Activated CD4-positive, alpha-beta T cell treated with anti-CD3 and anti-CD28 coated beads, Interleukin-2, amount 50 U/mL, for 1 hour (primary cell): ENCODE measurements around the gene TCTN2.

Source experiments
- DNase-seq: peaks from one replicate; pipeline ENCODE4 v3.0.0-alpha.2; 2020

Gene TCTN2

DNA sequence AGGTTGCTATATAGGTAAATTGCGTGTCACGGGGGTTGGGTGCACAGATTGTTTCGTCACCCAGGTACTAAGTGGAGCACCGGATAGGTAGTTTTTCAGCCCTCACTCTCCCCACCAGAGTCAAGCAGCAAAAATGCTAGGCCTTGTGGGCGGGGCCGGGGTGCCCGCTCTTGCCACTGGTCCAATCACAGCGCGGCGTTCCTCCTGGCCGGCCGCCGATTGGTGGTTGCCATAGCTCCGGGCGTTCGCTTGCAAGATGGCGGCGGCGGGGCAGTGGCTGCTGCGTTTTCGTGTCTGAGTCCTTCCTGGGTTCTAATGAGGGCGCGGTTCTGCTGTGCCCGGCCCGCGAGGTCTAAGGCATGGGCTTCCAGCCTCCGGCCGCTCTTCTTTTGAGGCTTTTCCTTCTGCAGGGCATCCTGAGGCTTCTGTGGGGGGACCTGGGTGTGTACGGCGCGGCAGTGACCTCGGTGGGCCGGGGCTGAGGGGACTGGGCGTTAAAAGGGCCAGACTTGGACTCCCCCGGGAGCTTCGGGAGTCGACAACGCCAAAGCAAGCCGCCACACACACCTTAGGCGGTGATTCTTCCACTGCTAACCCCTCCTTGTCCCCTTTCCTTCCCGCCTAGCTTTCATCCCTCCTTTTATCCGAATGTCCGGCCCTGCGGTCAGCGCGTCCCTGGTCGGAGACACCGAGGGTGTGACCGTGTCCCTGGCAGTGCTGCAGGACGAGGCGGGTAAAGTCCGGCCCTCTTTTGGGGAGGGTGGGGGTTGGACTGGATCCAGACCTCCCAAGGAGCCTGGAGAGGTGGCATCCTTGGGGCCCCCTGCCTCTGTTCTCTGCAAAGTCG is at the start of gene TCTN2:
Gene TCTN2, plus strand, starts transcription at position 232 of the 847 bp plus-strand sequence. Its CDS starts 128 bp downstream, at position 360.
- peak; percentile 93 for DNase-seq

- no peak for DNase-seq
Observed at GRCh38 chr12:123621619-123622530, 49.0 kb upstream of the TCTN2 start.

GRCh38 chr12:123633379-123634141 is 37.4 kb upstream of the TCTN2 start, which contains the start of the genes EIF2B1 and GTF2H3:
TSS of gene EIF2B1 (minus strand) at chr12:123633686. CDS start at chr12:123633557, 129 bp downstream.
TSS of gene GTF2H3 (plus strand) at chr12:123633829. CDS start at chr12:123633860, 31 bp downstream.
- DNase-seq = peak; percentile 95

- no peak for DNase-seq
Observed at GRCh38 chr12:123634142-123634561, 36.8 kb upstream of the TCTN2 start.

DNA sequence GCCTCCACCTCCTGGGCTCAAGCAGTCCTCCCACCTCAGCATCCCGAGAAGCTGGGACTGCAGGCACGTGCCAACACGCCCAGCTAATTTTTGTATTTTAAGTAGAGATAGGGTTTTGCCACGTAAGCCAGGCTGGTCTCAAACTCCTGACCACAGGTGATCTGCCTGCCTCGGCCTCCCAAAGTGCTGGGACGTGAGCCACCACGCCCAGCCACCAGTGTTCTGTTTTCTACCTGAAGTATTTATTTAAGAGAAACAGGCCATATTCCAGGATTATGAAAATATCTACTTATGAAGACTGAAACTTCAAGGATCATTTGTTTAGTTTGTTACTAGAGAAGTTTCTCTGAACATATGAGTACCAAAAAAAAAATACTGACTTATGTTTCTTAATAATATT is 27.0 kb upstream of the TCTN2 start:
- DNase-seq = no peak

DNA sequence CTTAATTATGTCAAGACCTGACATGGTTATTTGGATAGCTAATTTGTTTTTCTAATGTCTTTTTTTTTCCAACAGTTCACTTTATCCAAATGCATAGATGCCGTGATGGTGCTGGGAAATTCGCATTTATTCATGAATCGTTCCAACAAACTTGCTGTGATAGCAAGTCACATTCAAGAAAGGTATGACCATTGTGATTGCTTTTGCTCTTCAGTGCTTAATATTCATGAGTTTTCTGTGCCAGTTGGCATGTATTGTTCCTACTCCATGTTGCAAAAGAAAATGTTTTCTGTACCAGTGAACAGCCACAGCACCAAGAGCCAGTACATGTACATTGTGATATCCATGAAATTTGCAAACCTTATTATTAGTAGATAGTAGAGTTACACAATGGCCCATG is 25.5 kb upstream of the TCTN2 start:
- no peak for DNase-seq

GRCh38 chr12:123645878-123646277 is 25.0 kb upstream of the TCTN2 start:
- DNase-seq = no peak

- no peak for DNase-seq
Observed at GRCh38 chr12:123648401-123648800, 22.5 kb upstream of the TCTN2 start.

DNA sequence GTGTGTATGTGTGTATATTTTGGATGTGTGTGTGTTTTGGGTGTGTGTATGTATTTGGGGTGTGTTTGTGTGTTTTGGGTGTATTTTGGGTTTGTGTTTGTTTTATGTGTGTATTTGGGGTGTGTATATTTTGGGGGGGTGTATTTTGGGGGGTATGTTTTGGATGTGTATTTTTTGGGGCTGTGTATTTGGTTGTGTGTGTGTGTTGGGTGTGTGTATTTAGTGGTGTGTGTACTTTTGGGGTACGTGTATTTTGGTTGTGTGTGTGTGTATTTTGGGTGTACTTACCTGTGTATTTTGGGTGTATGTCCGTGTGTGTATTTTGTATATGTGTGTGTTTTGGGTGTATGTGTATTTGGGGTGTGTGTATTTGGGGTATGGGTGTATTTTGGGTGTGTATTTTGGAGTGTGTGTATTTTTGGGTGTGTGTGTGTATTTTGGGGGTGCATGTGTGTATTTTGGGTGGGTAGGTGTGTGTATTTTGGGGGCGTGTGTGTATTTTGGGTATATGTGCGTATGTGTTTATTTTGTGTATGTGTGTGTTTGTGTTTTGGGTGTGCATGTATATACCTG is 16.7 kb upstream of the TCTN2 start:
- DNase-seq = no peak

GRCh38 chr12:123655420-123655819 is 15.5 kb upstream of the TCTN2 start:
- no peak for DNase-seq

- no peak for DNase-seq
Observed at GRCh38 chr12:123656392-123656791, 14.5 kb upstream of the TCTN2 start.

- DNase-seq = no peak
Observed at GRCh38 chr12:123657211-123657610, 13.7 kb upstream of the TCTN2 start.

DNA sequence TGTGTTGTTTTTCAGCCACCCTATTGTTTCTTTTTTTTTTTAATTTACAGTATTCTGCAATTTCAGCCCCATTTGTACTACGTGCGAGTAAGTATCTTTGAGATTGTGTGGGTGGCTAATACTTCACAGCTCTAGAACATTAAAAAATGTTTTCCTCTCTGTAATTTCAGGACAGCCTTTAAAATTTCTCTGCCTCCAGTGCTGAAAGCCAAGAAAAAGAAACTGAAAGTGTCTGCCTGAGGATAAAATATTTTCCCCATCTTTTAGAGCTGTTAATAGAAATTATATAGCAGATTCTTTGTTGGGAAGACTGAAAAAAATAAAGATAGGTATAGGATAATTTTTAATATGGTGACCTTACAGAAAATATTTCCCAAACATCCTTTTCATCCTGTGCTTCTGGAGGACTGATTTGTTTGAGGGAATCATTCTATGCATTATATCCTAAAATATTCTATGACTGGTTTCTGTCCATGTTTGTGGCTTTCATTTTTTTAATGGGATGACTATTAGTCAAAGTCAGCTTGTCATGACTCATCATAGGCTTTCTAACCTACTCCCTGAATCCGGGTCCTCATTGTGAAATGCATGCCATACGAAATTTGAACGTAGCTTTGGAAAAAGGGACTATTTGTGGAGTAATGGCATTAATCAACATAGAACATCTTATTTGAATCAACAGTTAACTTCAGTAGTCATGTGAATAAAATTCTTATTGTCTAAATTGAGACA is 10.8 kb upstream of the TCTN2 start:
- DNase-seq = no peak

- DNase-seq = no peak
Observed at GRCh38 chr12:123667771-123668170, 3.1 kb upstream of the TCTN2 start.

DNA sequence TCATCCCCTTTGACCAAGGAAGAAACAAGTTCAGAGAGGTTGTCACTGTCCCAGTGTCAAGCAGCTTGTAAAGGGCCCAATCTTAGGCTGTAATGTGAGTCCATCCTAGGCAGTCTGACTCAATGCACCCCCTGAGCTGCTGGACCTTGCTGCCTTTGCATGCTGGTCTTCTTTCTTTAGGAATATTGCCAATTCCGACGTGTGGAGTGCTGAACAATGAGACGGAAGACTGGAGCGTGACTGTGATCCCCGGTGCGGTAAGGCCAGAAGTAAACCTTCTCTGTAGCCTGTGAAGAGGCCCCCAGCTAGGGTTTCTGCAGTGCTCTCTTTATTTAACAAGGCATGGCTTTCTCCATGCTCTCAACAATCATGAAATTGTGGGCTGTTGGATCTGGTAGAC is 963 bp downstream of the TCTN2 start:
- no peak for DNase-seq

GRCh38 chr12:123675436-123675835 is 4.5 kb downstream of the TCTN2 start:
- no peak for DNase-seq

DNA sequence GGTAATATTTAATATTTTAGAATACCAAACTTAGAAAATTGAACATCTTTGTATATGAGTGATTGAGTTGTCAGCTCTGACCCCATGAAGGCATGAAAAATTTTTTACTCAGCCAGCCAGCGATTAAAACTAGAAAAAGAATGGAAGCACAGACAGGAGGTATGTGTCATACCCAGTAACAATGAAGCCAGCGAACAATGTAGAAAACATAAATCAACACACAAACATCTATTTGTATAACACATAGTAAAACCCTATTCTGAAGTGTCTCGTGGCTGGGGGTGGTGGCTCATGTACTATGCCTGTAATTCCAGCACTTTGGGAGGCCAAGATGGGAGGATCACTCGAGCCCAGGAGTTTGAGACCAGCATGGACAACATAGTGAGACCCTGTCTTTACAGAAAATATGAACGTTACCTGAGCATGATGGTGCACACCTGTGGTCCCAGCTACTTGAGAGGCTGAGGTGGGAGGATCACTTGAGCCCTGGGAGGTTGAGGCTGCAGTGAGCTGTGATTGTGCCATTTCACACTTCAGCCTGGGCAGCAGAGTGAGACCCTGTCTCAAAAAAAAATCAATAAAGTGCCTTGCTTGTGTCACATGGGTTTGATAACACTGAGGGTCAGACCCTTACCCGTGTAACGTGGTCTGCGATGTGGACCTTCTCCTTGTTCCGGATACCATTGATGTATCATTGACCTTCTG is 5.9 kb downstream of the TCTN2 start:
- DNase-seq = no peak

- DNase-seq = no peak
Observed at GRCh38 chr12:123678981-123679380, 8.1 kb downstream of the TCTN2 start.

- no peak for DNase-seq
Observed at GRCh38 chr12:123681605-123682004, 10.7 kb downstream of the TCTN2 start.

GRCh38 chr12:123683964-123684363 is 13.1 kb downstream of the TCTN2 start:
- no peak for DNase-seq

DNA sequence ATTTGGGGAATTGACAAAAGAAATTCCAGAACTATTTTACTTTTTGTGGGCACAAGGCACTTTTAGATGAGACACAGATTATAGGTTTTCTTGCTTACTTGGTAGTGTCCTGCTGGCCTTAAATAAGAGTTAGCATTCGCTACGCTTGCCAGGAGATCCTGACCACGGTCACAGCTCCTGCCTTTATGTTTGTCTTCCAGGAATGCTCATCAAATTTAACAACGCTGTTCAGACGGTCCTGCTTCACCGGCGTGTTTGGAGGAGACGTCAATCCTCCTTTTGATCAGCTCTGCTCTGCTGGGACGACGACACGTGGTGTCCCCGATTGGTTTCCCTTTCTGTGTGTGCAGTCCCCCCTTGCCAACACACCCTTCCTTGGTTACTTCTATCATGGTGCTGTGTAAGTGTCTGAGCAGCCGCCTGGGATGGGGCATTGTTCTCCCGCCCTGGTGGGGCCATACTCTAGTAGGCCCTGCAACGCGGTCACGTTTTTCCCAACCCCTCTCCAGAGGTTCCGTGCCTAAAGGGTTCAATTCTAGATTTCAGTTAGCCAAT is 15.8 kb downstream of the TCTN2 start:
- DNase-seq = no peak
